Neural cell (in vitro differentiated cells): ENCODE results near the gene USP2. TPM values are rescaled to one million over a fixed set of nuclear protein-coding genes. Genes with fewer than 3 reads are reported as not detected.

Experiments
- H2AFZ ChIP-seq: fragments of 200-600, 300-800 bp; sonication (generic), shearing (Covaris generic); 2 replicates; pipeline ENCODE4 v1.6.0; 2014; ENCODE audit warnings: low read depth, mild to moderate bottlenecking, antibody characterized with exemption, low read length, moderate library complexity
- H3F3A ChIP-seq: fragments of 200-600 bp; shearing (Covaris generic); 2 replicates; pipeline ENCODE4 v1.6.1; 2016; ENCODE audit warnings: mild to moderate bottlenecking, moderate library complexity, mixed read lengths, antibody characterized with exemption, low read length; ENCODE audit not compliant: insufficient read depth, poor library complexity, severe bottlenecking
- H3K27ac ChIP-seq: fragments of 200-600, 300-800 bp; sonication (generic), shearing (Covaris generic); 2 replicates; pipeline ENCODE4 v1.5.1; 2014; ENCODE audit warnings: mild to moderate bottlenecking, low read length, moderate library complexity
- H3K27me3 ChIP-seq: fragments of 300-800, 200-600 bp; sonication (generic), shearing (Covaris generic); 2 replicates; pipeline ENCODE4 v1.6.0; 2014; ENCODE audit warnings: mild to moderate bottlenecking, low read depth, low read length, moderate library complexity; ENCODE audit not compliant: insufficient read depth
- H3K36me3 ChIP-seq: fragments of 300-800, 200-600 bp; sonication (generic), shearing (Covaris generic); 2 replicates; pipeline ENCODE4 v1.5.1; 2014; ENCODE audit warnings: mild to moderate bottlenecking, antibody characterized with exemption, low read length, moderate library complexity; ENCODE audit not compliant: insufficient read depth
- H3K4me2 ChIP-seq: fragments of 300-800, 200-600 bp; sonication (generic), shearing (Covaris generic); 2 replicates; pipeline ENCODE4 v1.6.0; 2014; ENCODE audit warnings: mild to moderate bottlenecking, low read length
- H3K4me3 ChIP-seq: fragments of 300-800, 200-600 bp; sonication (generic), shearing (Covaris generic); 2 replicates; pipeline ENCODE4 v1.5.1; 2014; ENCODE audit warnings: mild to moderate bottlenecking, low read length, moderate library complexity
- H3K79me2 ChIP-seq: fragments of 200-600 bp; shearing (Covaris generic); replicated peaks from 2 replicates; pipeline ENCODE4 v1.6.0; 2014; ENCODE audit warnings: mild to moderate bottlenecking, low read length, moderate library complexity; ENCODE audit not compliant: insufficient read depth
- H3K9ac ChIP-seq: fragments of 300-800, 200-600 bp; sonication (generic), shearing (Covaris generic); 2 replicates; pipeline ENCODE4 v1.6.1; 2016; ENCODE audit warnings: mild to moderate bottlenecking, low read length, mixed read lengths
- H3K9me2 ChIP-seq: fragments of 200-600 bp; shearing (Covaris generic); 2 replicates; pipeline ENCODE4 v1.6.1; 2016; ENCODE audit warnings: mild to moderate bottlenecking, low read length, mixed read lengths; ENCODE audit not compliant: insufficient read depth
- H3K9me3 ChIP-seq: fragments of 200-600, 300-800 bp; sonication (generic), shearing (Covaris generic); 2 replicates; pipeline ENCODE4 v1.6.1; 2016; ENCODE audit warnings: mild to moderate bottlenecking, mixed run types, low read length, moderate library complexity, mixed read lengths
- H4K20me1 ChIP-seq: fragments of 200-600 bp; shearing (Covaris generic); 2 replicates; pipeline ENCODE4 v1.6.1; 2016; ENCODE audit warnings: mild to moderate bottlenecking, mixed run types; ENCODE audit not compliant: insufficient read depth
- EP300 ChIP-seq: fragments of 450-650 bp; conservative IDR thresholded peaks from 2 replicates; pipeline ENCODE4 v1.6.1; 2014; ENCODE audit warnings: antibody characterized with exemption, mild to moderate bottlenecking, moderate library complexity; ENCODE audit not compliant: poor library complexity, severe bottlenecking
- EZH2 ChIP-seq: fragments of 200-600, 300-800 bp; shearing (Covaris generic), sonication (generic); IDR thresholded peaks from 2 replicates; pipeline ENCODE4 v1.6.1; 2014; ENCODE audit warnings: antibody characterized with exemption, low read length, borderline replicate concordance, mild to moderate bottlenecking; ENCODE audit not compliant: insufficient read depth, poor library complexity, severe bottlenecking
- MXI1 ChIP-seq: fragments of 450-650 bp; conservative IDR thresholded peaks from 2 replicates; pipeline ENCODE4 v1.6.1; 2014; ENCODE audit warnings: antibody characterized with exemption, mild to moderate bottlenecking; ENCODE audit not compliant: poor library complexity, severe bottlenecking
- POLR2AphosphoS5 ChIP-seq: IDR thresholded peaks from 2 replicates; pipeline ENCODE4 v1.6.1; 2012
- RAD21 ChIP-seq: fragments of 450-650 bp; conservative IDR thresholded peaks from 2 replicates; pipeline ENCODE4 v1.6.1; 2014; ENCODE audit warnings: antibody characterized with exemption, mild to moderate bottlenecking, moderate library complexity
- SMC3 ChIP-seq: fragments of 450-650 bp; conservative IDR thresholded peaks from 2 replicates; pipeline ENCODE4 v1.6.1; 2014; ENCODE audit warnings: antibody characterized with exemption, mild to moderate bottlenecking, moderate library complexity; ENCODE audit not compliant: poor library complexity
- TAF1 ChIP-seq: IDR thresholded peaks from 2 replicates; pipeline ENCODE4 v1.6.1; 2012; ENCODE audit warnings: low read depth
- polyA plus RNA-seq: library from polyadenylated mRNA; depleted of rRNA; stranded (reverse); fragments of >200 nt; gene quantifications from 2 replicates; pipeline ENCODE4 v1.2.3, GENCODE V29; 2014
- TF ChIP-seq, protein P1 (sequence below): fragments of 450-650 bp; IDR thresholded peaks from 2 replicates; pipeline ENCODE4 v1.5.1; 2014; ENCODE audit warnings: antibody characterized with exemption, mild to moderate bottlenecking, moderate library complexity; ENCODE audit not compliant: poor library complexity, severe bottlenecking
- TF ChIP-seq, protein P2 (sequence below): IDR thresholded peaks from 2 replicates; pipeline ENCODE4 v1.6.1; 2012; ENCODE audit warnings: borderline replicate concordance

The USP2 gene
- polyA plus RNA-seq, 1 donor from 2014 or later = 0.59 TPM

DNA sequence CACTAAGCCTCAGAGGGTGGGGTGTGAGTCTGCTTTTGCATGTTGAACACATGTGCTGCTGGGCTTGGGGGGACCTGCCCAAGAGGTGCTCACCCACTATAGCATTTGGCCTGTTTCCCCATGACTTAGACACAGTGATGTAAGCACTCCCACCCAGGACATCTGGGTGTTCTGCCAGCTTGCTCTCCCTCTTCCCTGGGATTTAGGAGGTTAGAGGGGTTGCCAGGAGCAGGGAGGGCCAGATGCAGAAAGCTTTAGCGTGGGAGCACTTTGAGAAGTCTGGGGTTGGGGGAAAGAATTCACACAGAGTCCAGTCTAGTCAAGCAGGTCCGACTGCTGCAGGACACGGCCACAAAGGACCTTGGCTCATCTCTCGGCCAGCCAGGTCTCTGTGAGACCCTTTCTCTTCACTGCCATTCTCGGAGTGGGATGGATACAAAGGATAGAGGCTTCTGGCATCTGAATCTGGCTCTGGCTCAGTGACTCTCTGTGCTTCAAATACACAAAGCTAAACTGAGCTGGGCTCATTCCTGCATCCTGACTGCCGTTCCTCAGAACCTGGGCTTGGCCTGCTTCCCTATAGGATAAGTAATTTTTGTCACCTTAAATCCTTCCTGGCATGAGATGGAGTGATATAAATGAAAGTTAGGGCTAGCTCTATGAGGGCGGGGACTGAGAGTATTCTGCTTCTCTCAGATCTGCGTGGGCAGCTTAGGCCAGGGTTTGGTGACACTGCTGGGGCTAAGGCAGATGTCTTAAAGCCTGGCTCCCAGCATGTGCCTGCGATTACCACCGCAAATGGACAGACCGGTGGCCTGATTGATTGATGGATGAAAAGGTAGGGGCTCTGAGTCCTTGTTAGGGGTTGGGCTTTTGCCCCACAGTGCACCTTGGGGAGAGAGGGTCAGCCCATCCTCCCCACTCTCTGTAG, 14.5 kb downstream of the USP2 start:
- Histone ChIP-seq H3F3A (no peaks in the 10 kb centered on the region), H3K4me2 (no peak overlapping the region), H3K27me3 (peaks cover 13% of the 10 kb centered on the region), H3K9me2 (no peaks in the 10 kb centered on the region), H3K36me3 (no peaks in the 10 kb centered on the region), H3K27ac (no peak overlapping the region), H3K9ac (no peak overlapping the region), H3K9me3 (no peaks in the 10 kb centered on the region), H4K20me1 (no peaks in the 10 kb centered on the region), H3K4me3 (no peak overlapping the region), H2AFZ (no peak overlapping the region), H3K79me2 (no peaks in the 10 kb centered on the region)
- TF ChIP-seq, protein P1, sequence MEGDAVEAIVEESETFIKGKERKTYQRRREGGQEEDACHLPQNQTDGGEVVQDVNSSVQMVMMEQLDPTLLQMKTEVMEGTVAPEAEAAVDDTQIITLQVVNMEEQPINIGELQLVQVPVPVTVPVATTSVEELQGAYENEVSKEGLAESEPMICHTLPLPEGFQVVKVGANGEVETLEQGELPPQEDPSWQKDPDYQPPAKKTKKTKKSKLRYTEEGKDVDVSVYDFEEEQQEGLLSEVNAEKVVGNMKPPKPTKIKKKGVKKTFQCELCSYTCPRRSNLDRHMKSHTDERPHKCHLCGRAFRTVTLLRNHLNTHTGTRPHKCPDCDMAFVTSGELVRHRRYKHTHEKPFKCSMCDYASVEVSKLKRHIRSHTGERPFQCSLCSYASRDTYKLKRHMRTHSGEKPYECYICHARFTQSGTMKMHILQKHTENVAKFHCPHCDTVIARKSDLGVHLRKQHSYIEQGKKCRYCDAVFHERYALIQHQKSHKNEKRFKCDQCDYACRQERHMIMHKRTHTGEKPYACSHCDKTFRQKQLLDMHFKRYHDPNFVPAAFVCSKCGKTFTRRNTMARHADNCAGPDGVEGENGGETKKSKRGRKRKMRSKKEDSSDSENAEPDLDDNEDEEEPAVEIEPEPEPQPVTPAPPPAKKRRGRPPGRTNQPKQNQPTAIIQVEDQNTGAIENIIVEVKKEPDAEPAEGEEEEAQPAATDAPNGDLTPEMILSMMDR = no peak

DNA sequence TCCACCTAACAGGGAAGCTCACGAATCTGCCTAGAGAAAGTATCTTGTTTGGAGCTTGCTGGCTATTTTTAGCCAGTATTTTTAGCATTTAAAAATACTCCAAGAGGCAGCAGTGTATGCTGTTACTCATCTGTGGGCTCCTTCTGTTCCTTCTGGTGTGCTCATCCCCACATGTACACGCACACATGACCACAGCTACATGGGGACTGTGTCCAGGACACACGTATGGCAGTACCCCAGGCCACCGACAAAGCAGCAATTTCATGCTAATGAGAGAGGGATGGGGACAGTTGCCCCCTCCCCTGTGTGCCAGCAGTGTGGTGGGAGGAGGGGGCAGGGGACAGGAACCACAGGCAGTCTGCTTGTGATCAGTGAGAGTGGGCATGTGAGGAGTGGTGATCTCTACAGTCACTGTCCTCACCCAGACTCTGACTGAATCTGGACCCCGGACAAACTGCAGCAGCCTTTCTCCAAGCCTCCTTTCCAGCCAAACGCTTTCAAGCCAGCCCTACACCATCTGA, 16.4 kb downstream of the USP2 start:
- Histone ChIP-seq H3K9ac (no peak overlapping the region), H3K9me3 (no peaks in the 10 kb centered on the region), H3K27me3 (peaks cover 13% of the 10 kb centered on the region), H3K36me3 (no peaks in the 10 kb centered on the region), H3K9me2 (no peaks in the 10 kb centered on the region), H4K20me1 (no peaks in the 10 kb centered on the region), H3K4me2 (no peak overlapping the region), H3K27ac (no peak overlapping the region), H3K4me3 (no peak overlapping the region), H2AFZ (no peak overlapping the region), H3F3A (no peaks in the 10 kb centered on the region), H3K79me2 (no peaks in the 10 kb centered on the region)
- TF ChIP-seq EZH2 = no peak
- TF ChIP-seq MXI1 = no peak
- no peak for TF ChIP-seq POLR2AphosphoS5
- TF ChIP-seq SMC3 = no peak
- no peak for TF ChIP-seq TAF1
- TF ChIP-seq, protein P1 = no peak
- TF ChIP-seq, protein P2, sequence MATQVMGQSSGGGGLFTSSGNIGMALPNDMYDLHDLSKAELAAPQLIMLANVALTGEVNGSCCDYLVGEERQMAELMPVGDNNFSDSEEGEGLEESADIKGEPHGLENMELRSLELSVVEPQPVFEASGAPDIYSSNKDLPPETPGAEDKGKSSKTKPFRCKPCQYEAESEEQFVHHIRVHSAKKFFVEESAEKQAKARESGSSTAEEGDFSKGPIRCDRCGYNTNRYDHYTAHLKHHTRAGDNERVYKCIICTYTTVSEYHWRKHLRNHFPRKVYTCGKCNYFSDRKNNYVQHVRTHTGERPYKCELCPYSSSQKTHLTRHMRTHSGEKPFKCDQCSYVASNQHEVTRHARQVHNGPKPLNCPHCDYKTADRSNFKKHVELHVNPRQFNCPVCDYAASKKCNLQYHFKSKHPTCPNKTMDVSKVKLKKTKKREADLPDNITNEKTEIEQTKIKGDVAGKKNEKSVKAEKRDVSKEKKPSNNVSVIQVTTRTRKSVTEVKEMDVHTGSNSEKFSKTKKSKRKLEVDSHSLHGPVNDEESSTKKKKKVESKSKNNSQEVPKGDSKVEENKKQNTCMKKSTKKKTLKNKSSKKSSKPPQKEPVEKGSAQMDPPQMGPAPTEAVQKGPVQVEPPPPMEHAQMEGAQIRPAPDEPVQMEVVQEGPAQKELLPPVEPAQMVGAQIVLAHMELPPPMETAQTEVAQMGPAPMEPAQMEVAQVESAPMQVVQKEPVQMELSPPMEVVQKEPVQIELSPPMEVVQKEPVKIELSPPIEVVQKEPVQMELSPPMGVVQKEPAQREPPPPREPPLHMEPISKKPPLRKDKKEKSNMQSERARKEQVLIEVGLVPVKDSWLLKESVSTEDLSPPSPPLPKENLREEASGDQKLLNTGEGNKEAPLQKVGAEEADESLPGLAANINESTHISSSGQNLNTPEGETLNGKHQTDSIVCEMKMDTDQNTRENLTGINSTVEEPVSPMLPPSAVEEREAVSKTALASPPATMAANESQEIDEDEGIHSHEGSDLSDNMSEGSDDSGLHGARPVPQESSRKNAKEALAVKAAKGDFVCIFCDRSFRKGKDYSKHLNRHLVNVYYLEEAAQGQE = no peak
- no peak for TF ChIP-seq RAD21
- TF ChIP-seq EP300 = no peak
